ENCODE measurements around the gene KRTAP4-12. TPM values are rescaled to one million over a fixed set of nuclear protein-coding genes. Genes with fewer than 3 reads are reported as not detected.
"Not testable (repeated sequence)": the region's sequence is repeated elsewhere in the genome, so short reads cannot be mapped to it uniquely, and the experiment has no call there.

The KRTAP4-12 gene
- total RNA-seq, 3 donors from 2014 or later: not detected

DNA sequence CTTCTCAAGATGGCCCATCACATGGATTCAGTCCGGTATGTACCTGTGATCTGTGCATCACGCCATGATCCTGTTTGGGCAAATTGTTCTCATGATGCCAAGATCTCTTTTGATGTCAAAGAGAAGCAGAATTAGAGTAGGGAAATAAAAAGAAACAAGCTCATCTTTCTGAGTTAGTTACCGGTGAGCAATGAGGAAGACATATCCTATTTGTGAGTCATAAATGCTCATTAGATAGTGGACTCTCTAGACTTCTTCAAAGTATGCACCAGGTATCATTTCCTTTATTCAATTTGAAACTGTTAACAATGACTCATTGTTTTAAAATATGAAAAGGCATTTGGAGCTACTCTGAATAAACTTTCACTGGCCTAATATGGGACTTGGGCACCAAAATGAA, 8.0 kb upstream of the KRTAP4-12 start:
- Histone ChIP-seq H3K9me3 (no peaks in the 10 kb centered on the region), H3K36me3 (ENCODE audit: low read depth) (no peaks in the 10 kb centered on the region), H3K4me3 (no peak overlapping the region), H3K4me1 (ENCODE audit: low read depth) (no peaks in the 10 kb centered on the region)
- intact Hi-C loops (cut with DNase I, micrococcal nuclease): no loop called here
- DNase-seq (no peak), ATAC-seq (no peak)
- TF ChIP-seq CTCF (IDR thresholded peaks at IDR 0.05): no peak

DNA sequence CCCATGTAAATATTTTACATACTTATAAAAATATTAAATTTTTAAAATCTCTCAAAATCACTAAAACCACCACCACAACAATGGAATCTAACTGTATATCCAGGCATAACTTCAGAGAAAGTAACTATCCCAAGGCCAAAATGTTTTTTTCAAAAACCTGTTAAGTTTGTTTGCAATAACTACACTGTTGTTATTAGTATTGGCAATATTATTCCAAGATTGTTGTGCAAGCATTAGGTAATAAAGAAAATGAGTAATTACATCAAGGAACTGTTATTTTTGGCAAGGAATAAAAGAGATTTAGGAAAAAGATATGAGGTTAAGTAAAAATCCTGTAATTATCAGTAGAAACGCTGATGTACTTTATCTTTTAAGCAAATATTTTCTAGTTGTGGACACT, 3.4 kb upstream of the KRTAP4-12 start:
- no peaks in the 10 kb centered on the region for H3K4me1 ChIP-seq (ENCODE audit: low read depth)
- intact Hi-C loops (cut with DNase I, micrococcal nuclease): no loop called here
- DNase-seq (no peak), ATAC-seq (no peak)
- no peaks in the 10 kb centered on the region for H3K36me3 ChIP-seq (ENCODE audit: low read depth)
- TF ChIP-seq CTCF (IDR thresholded peaks at IDR 0.05): no peak
- no peak overlapping the region for H3K4me3 ChIP-seq
- no peaks in the 10 kb centered on the region for H3K9me3 ChIP-seq

DNA sequence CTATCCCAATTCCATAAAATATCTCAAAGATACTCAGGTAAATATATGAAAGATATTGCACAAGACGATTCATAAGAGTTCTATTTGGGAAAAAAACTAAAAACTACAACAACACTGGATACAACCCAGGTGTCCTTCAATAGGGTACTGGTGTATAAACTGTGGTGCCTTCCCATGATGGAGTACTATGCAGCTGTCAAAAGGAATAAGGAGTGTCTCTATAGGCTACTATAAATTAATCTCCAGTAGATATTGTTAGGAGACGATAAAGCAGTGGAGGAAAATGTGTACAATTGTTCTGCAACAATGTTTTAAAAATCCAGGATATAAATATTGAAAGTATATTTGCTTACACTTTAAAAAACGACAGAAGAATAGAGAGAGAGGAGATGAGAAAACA, 2.4 kb upstream of the KRTAP4-12 start:
- no peak overlapping the region for H3K4me3 ChIP-seq
- intact Hi-C loops (cut with DNase I, micrococcal nuclease): no loop called here
- no peak for ATAC-seq
- no peak for TF ChIP-seq CTCF (IDR thresholded peaks at IDR 0.05)
- no peaks in the 10 kb centered on the region for H3K9me3 ChIP-seq
- DNase-seq: no peak
- no peaks in the 10 kb centered on the region for H3K4me1 ChIP-seq (ENCODE audit: low read depth)
- H3K36me3 ChIP-seq (ENCODE audit: low read depth): no peaks in the 10 kb centered on the region

- Histone ChIP-seq H3K9me3 (no peaks in the 10 kb centered on the region), H3K4me3 (no peak overlapping the region), H3K4me1 (ENCODE audit: low read depth) (no peaks in the 10 kb centered on the region), H3K36me3 (ENCODE audit: low read depth) (no peaks in the 10 kb centered on the region)
- ATAC-seq: no peak
- DNase-seq: no peak
- no peak for TF ChIP-seq CTCF (IDR thresholded peaks at IDR 0.05)
- intact Hi-C loops (cut with DNase I, micrococcal nuclease): no loop called here
Measured at GRCh38 chr17:41125064-41125463, 1.1 kb upstream of the KRTAP4-12 start.

GRCh38 chr17:41123292-41123990, 541 bp downstream of the KRTAP4-12 start:
- DNase-seq; H3K4me1 ChIP-seq (ENCODE audit: low read depth); H3K36me3 ChIP-seq (ENCODE audit: low read depth); intact Hi-C loops (cut with DNase I, micrococcal nuclease); H3K4me3 ChIP-seq; ATAC-seq; H3K9me3 ChIP-seq: not testable (repeated sequence)

- ATAC-seq (no peak), DNase-seq (no peak)
- Histone ChIP-seq H3K36me3 (ENCODE audit: low read depth) (no peaks in the 10 kb centered on the region), H3K9me3 (no peaks in the 10 kb centered on the region), H3K4me3 (no peak overlapping the region), H3K4me1 (ENCODE audit: low read depth) (no peaks in the 10 kb centered on the region)
- intact Hi-C loops (cut with DNase I, micrococcal nuclease): no loop called here
- TF ChIP-seq CTCF (IDR thresholded peaks at IDR 0.05): no peak
Measured at GRCh38 chr17:41121742-41122141, 2.2 kb downstream of the KRTAP4-12 start.

GRCh38 chr17:41119696-41120690, 4.0 kb downstream of the KRTAP4-12 start:
- intact Hi-C loops (cut with DNase I, micrococcal nuclease); H3K4me3 ChIP-seq; H3K9me3 ChIP-seq; H3K4me1 ChIP-seq (ENCODE audit: low read depth); H3K36me3 ChIP-seq (ENCODE audit: low read depth): not testable (repeated sequence)
- DNase-seq (peak in 1 of 3 donors; percentile 5), ATAC-seq (peak; percentile 44)

Data from mucosa of descending colon (tissue), 3 donors.